GM19193 (cell line): Measurements from ENCODE around the gene BPIFB3.

Experiments
- POLR2A ChIP-seq: IDR thresholded peaks from 4 replicates; pipeline ENCODE4 v1.6.1; 2011; ENCODE audit not compliant: insufficient read depth, insufficient read length; ENCODE audit errors: extremely low read depth

BPIFB3 gene

GRCh38 chr20:33053291-33054106, at the start of gene BPIFB3:
BPIFB3 (plus strand) TSS chr20:33053903; CDS start chr20:33055436, 1,533 bp downstream.
- no peak for TF ChIP-seq POLR2A

GRCh38 chr20:33004141-33004751, 49.5 kb upstream of the BPIFB3 start, which contains the start of gene SUN5:
SUN5 (minus strand) TSS chr20:33004433; CDS start chr20:33004340, 93 bp downstream.
- no peak for TF ChIP-seq POLR2A

GRCh38 chr20:33005132-33005566, 48.6 kb upstream of the BPIFB3 start:
- no peak for TF ChIP-seq POLR2A

GRCh38 chr20:33005908-33006775, 47.6 kb upstream of the BPIFB3 start:
- TF ChIP-seq POLR2A: no peak

GRCh38 chr20:33006776-33007375, 46.8 kb upstream of the BPIFB3 start:
- TF ChIP-seq POLR2A: no peak

GRCh38 chr20:33007376-33008335, 46.0 kb upstream of the BPIFB3 start, which contains the start of gene BPIFB2:
BPIFB2 (plus strand) TSS chr20:33007704; CDS start chr20:33008575, 871 bp downstream.
- TF ChIP-seq POLR2A: no peak

- no peak for TF ChIP-seq POLR2A
Measured at GRCh38 chr20:33008336-33009213, 45.1 kb upstream of the BPIFB3 start.

GRCh38 chr20:33009214-33010132, 44.2 kb upstream of the BPIFB3 start:
- TF ChIP-seq POLR2A: no peak

- no peak for TF ChIP-seq POLR2A
Measured at GRCh38 chr20:33010133-33010504, 43.6 kb upstream of the BPIFB3 start.

- no peak for TF ChIP-seq POLR2A
Measured at GRCh38 chr20:33010674-33011449, 42.8 kb upstream of the BPIFB3 start.
